Measurements from ENCODE around the gene PEX5L.

The PEX5L gene

DNA sequence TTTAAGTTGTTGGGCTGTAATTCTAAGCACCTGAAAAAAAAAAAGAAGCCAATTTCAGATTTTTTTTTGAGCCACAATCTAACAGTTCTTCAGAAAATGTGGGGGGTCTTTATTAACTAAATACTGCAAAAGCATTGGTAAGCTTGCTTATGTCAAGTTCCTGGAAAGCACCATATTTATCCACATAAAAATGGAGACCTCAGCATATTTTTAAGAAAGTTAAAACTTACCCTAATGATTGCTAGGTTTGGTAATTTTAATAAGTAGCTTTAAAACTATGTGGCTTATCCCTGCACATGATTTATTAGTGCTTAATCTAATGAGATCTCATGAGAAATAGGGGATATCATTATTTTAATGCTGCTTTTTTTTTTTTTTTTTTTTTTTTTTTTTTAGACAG, 227.1 kb downstream of the PEX5L start:
- TF ChIP-seq ZFX (IDR thresholded peaks at IDR 0.05; ENCODE audit: borderline replicate concordance), result no peak
- no peak for TF ChIP-seq CTCF (IDR thresholded peaks at IDR 0.05)
- no peak overlapping the region for H3K27ac ChIP-seq

- TF ChIP-seq CTCF (IDR thresholded peaks at IDR 0.05), result no peak
- TF ChIP-seq ZFX (IDR thresholded peaks at IDR 0.05; ENCODE audit: borderline replicate concordance), result no peak
Measured at GRCh38 chr3:179807588-179807987, 229.1 kb downstream of the PEX5L start.

DNA sequence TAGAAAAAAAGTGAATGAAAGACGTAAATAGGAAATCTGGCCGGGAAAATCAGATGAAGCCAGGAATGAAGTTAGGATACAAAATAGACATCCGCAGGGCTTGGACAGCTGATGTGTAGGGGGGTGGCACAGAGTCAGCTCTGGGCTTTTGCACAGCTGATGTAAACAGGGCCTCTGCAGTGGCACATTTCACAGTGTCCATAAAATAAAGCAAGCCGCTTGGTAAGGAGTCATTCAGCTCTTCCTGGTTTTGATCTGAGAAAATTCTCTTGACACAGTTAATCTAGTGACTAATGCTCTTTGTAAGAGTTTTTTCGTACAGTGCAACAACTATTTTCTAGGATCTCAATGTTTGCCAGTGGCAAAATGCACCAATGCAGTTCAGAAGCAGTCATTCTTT, 230.6 kb downstream of the PEX5L start:
- H3K27ac ChIP-seq, result no peak overlapping the region
- TF ChIP-seq ZFX (IDR thresholded peaks at IDR 0.05; ENCODE audit: borderline replicate concordance) (no peak), CTCF (IDR thresholded peaks at IDR 0.05) (no peak)

More at GRCh38 chr3:179807588-179807987, 229.1 kb downstream of the PEX5L start:
- no peak overlapping the region for H3K27ac ChIP-seq

DNA sequence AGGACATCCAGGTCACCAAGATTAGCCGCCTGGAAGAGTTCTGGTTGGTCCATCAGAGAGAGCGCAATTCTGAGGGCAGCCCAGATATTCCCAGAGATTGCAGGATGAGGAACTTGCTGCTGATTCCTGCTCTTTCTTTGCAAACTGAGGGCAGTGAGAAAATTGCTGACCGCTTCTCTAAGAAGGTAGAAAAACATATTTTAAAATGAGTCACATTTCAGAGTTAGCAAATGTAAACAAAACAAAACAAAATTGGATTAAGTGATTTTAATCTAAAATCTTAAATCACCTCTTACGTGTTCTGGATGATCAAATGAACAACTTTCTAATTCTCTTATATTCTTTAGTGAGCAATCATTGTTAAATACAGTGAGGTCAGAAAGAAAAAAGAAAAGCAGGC, 234.9 kb downstream of the PEX5L start:
- no peak for TF ChIP-seq CTCF (IDR thresholded peaks at IDR 0.05)
- no peak for TF ChIP-seq ZFX (IDR thresholded peaks at IDR 0.05; ENCODE audit: borderline replicate concordance)
- H3K27ac ChIP-seq, result no peak overlapping the region

GRCh38 chr3:179801263-179801662, 235.5 kb downstream of the PEX5L start:
- no peak for TF ChIP-seq ZFX (IDR thresholded peaks at IDR 0.05; ENCODE audit: borderline replicate concordance)
- TF ChIP-seq CTCF (IDR thresholded peaks at IDR 0.05), result no peak
- H3K27ac ChIP-seq, result no peak overlapping the region

DNA sequence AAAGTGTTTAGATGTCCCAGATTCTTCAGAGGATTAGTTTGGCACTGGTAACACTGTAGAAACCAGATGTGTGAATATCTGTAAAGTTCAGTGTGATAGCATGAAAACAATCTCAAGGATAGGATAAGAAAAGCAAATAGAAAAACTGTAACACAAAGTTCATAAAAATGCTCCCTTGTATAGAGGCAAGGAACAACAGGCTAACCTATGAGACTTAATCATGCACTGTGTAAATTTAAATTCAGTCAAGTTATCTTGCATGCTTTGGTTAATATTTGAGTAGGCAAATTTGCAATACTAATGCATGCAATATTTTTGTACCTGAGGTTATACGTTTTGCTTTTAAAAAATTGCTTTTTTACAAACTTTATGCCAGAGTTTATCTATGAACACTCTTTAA, 239.5 kb downstream of the PEX5L start:
- TF ChIP-seq CTCF (IDR thresholded peaks at IDR 0.05) (no peak), ZFX (IDR thresholded peaks at IDR 0.05; ENCODE audit: borderline replicate concordance) (no peak)
- no peak overlapping the region for H3K27ac ChIP-seq

DNA sequence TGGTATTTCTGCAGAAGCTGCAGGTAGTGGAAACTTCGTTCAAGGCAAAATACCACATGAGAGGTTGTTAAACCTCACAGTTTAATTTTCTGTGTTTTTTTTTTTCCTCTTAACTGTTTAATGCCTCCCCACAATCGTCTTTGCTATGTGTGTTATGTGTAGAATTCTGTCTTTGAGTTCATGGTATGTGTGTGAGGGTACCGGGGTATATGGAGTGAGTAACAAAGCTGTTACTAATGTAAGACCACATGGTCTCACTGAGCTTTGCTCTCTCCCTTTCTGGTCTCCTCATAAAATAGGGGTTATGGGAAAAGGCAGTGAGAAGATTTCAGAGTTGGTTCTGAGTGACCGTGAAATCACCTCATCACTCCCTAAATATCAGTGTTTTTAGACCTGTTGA, 240.3 kb downstream of the PEX5L start:
- H3K27ac ChIP-seq, result no peak overlapping the region
- TF ChIP-seq ZFX (IDR thresholded peaks at IDR 0.05; ENCODE audit: borderline replicate concordance), result no peak
- TF ChIP-seq CTCF (IDR thresholded peaks at IDR 0.05), result no peak

Data from 22Rv1 (cell line).